Panc1 (cell line): ENCODE results near the gene KRTAP10-2. TPM values are rescaled to one million over a fixed set of nuclear protein-coding genes. Genes with fewer than 3 reads are reported as not detected.

Experiments
- ATAC-seq: fragments of 200-7000 bp; cut with Tn5 transposase; 2 replicates; pipeline ENCODE4 v1.9.1; 2020; ENCODE audit warnings: mild to moderate bottlenecking, moderate library complexity
- BruUV-seq: library from RNA; stranded (reverse); fragments of 400-500 nt; replicated peaks from 2 replicates; lab custom pipeline; 2021; lab: Mats Ljungman, UMichigan
- CTCF ChIA-PET: fragments of 300-600 bp; sonication (Branson Sonifier 250); formaldehyde crosslinking; loops from one replicate; lab custom pipeline; 2022; ENCODE audit warnings: antibody characterized with exemption; lab: Charles Lee
- POLR2A ChIA-PET: fragments of 300-600 bp; sonication (Branson Sonifier 250); formaldehyde crosslinking; loops from one replicate; lab custom pipeline; 2022; ENCODE audit warnings: antibody characterized with exemption; lab: Charles Lee
- DNase-seq: peaks from one replicate; pipeline ENCODE4 v3.0.0-alpha.2; 2010; ENCODE audit warnings: low read depth, low spot score
- H3K27ac ChIP-seq: 2 replicates; pipeline ENCODE4 v1.5.1; 2011; ENCODE audit warnings: mild to moderate bottlenecking, low read length, inconsistent platforms
- H3K27me3 ChIP-seq: fragments of 200-500 bp; sonication (Bioruptor generic); 2 replicates; pipeline ENCODE4 v1.6.0; 2014; ENCODE audit warnings: low read length, inconsistent platforms; ENCODE audit not compliant: control insufficient read depth, insufficient read depth
- H3K36me3 ChIP-seq: fragments of 200-500 bp; sonication (Bioruptor generic); 2 replicates; pipeline ENCODE4 v1.5.1; 2014; ENCODE audit warnings: inconsistent platforms, mild to moderate bottlenecking, low read length, moderate library complexity; ENCODE audit not compliant: control insufficient read depth, insufficient read depth
- H3K4me1 ChIP-seq: 2 replicates; pipeline ENCODE4 v1.5.1; 2011; ENCODE audit warnings: inconsistent platforms, mild to moderate bottlenecking, low read length, moderate library complexity; ENCODE audit not compliant: control insufficient read depth, insufficient read depth
- H3K4me3 ChIP-seq, 2 experiments: 2 replicates each; pipeline ENCODE4 v1.5.1; 2011 to 2012; ENCODE audit warnings: low read depth in 2 of 2, low read length in 2 of 2, mild to moderate bottlenecking in 2 of 2, inconsistent platforms in 1 of 2, moderate library complexity in 1 of 2
- H3K9me3 ChIP-seq: fragments of 200-500 bp; sonication (Bioruptor generic); 2 replicates; pipeline ENCODE4 v1.5.1; 2014; ENCODE audit warnings: low read depth, mild to moderate bottlenecking, inconsistent platforms, low read length, moderate library complexity; ENCODE audit not compliant: control insufficient read depth, insufficient read depth
- CTCF ChIP-seq: fragments of 450-650 bp; IDR thresholded peaks from 2 replicates; pipeline ENCODE4 v1.5.1; 2017; ENCODE audit warnings: mild to moderate bottlenecking
- POLR2AphosphoS5 ChIP-seq: IDR thresholded peaks from 2 replicates; pipeline ENCODE4 v1.6.1; 2012; ENCODE audit warnings: mild to moderate bottlenecking, low read depth, low read length, moderate library complexity
- REST ChIP-seq, 2 experiments: IDR thresholded peaks; 2 replicates each; pipeline ENCODE4 v1.6.1; 2011 to 2012; ENCODE audit warnings: low read depth in 2 of 2, control low read depth in 1 of 2, low read length in 1 of 2, mild to moderate bottlenecking in 1 of 2, moderate library complexity in 1 of 2; ENCODE audit not compliant: insufficient read depth in 1 of 2
- SIN3A ChIP-seq: IDR thresholded peaks from 2 replicates; pipeline ENCODE4 v1.6.1; 2012; ENCODE audit warnings: low read depth, mild to moderate bottlenecking, low read length, moderate library complexity, borderline replicate concordance; ENCODE audit not compliant: insufficient read depth
- TCF7L2 ChIP-seq: IDR thresholded peaks from 2 replicates; pipeline ENCODE4 v1.6.1; 2011; ENCODE audit warnings: mild to moderate bottlenecking, low read depth, low read length, inconsistent platforms
- in situ Hi-C: cut with HindIII; loops from 2 replicates; pipeline ENCODE4 v1.10.0; 2016; ENCODE audit warnings: low sequenced_read_pairs, low pct_unique_long_range_greater_than_20kb
- intact Hi-C: fragments of 100-400 bp; cut with micrococcal nuclease; formaldehyde crosslinking; loops from one replicate; pipeline ENCODE4 v1.10.0; 2022; ENCODE audit not compliant: unreplicated experiment
- total RNA-seq: library from RNA; stranded (reverse); gene quantifications from one replicate; pipeline ENCODE4 v1.2.1, GENCODE V29; 2021; ENCODE audit not compliant: unreplicated experiment

The KRTAP10-2 gene
- total RNA-seq, 1 experiment from 2014 or later: not detected

- BruUV-seq: no TSS peak
- POLR2A ChIA-PET: no interaction called here
Measured at GRCh38 chr21:44524414-44525371, 26.6 kb downstream of the KRTAP10-2 start.

More at GRCh38 chr21:44524414-44525371, 26.6 kb downstream of the KRTAP10-2 start:
- Histone ChIP-seq H3K9me3 (no peaks in the 10 kb centered on the region), H3K27ac (no peak overlapping the region), H3K4me1 (no peaks in the 10 kb centered on the region), H3K27me3 (no peaks in the 10 kb centered on the region), H3K36me3 (no peaks in the 10 kb centered on the region), H3K4me3 (no peak overlapping the region)
- intact Hi-C loops: no loop called here
- DNase-seq: no peak
- no peak for ATAC-seq
- in situ Hi-C loops: no loop called here
- CTCF ChIA-PET: no interaction called here
- no peak for TF ChIP-seq CTCF
- TF ChIP-seq REST (IDR thresholded peaks at IDR 0.05; ENCODE audit: insufficient read depth in 1 of 2, low read depth in 2 of 2, low read length in 1 of 2): no peak
- no peak for TF ChIP-seq TCF7L2
- TF ChIP-seq SIN3A: no peak
- TF ChIP-seq POLR2AphosphoS5: no peak
